GM21447 (cell line): Measurements from ENCODE around the gene HARBI1.

Source experiments
- ATAC-seq: cut with Tn5 transposase; IDR thresholded peaks from one replicate; pipeline ENCODE4 v1.9.1; 2021; ENCODE audit not compliant: unreplicated experiment

The HARBI1 gene

GRCh38 chr11:46557684-46558151 lies 59.3 kb downstream of the HARBI1 start:
- no peak for ATAC-seq

- peak; percentile 54 for ATAC-seq
These were observed 61.6 kb downstream of the HARBI1 start for GRCh38 chr11:46555267-46556054.

- no peak for ATAC-seq
These were observed 62.5 kb downstream of the HARBI1 start for GRCh38 chr11:46554213-46555147.

GRCh38 chr11:46553814-46554212 lies 63.2 kb downstream of the HARBI1 start:
- no peak for ATAC-seq
